B cell (primary cell): Measurements from ENCODE around the gene PANK1.

Experiments
- CTCF ChIP-seq: fragments of 200-600 bp; IDR thresholded peaks from one replicate; pipeline ENCODE4 v1.8.0; 2022; ENCODE audit warnings: antibody characterized with exemption, mild to moderate bottlenecking
- EZH2 ChIP-seq: IDR thresholded peaks from 2 replicates; pipeline ENCODE4 v1.6.1; 2012; ENCODE audit warnings: borderline replicate concordance, low read depth, mild to moderate bottlenecking, moderate library complexity, low read length; ENCODE audit not compliant: insufficient read depth, poor library complexity, severe bottlenecking

GRCh38 chr10:89669985-89670384 lies 24.9 kb upstream of the PANK1 start:
- TF ChIP-seq CTCF (no peak), EZH2 (no peak)
